Stomach smooth muscle (tissue), 2 donors: Measurements from ENCODE around the gene KLHL29.
A peak's percentile ranks its signal among the peaks of the same experiment; 100 is the strongest.

Experiments used
- H3K27ac ChIP-seq: one replicate; pipeline ENCODE4 v1.7.0; 2013; ENCODE audit warnings: mild to moderate bottlenecking, low read length, inconsistent platforms
- H3K27me3 ChIP-seq, 2 donors: one replicate each; pipeline ENCODE4 v1.7.0; 2013; ENCODE audit warnings: low read length in 2 of 2; ENCODE audit not compliant: insufficient read depth in 2 of 2, control insufficient read depth in 1 of 2
- H3K36me3 ChIP-seq, 2 donors: one replicate each; pipeline ENCODE4 v1.7.0; 2013; ENCODE audit warnings: low read length in 2 of 2; ENCODE audit not compliant: control insufficient read depth in 2 of 2, insufficient read depth in 2 of 2
- H3K4me1 ChIP-seq: one replicate; pipeline ENCODE4 v1.7.0; 2013; ENCODE audit warnings: low read length; ENCODE audit not compliant: control insufficient read depth, insufficient read depth
- H3K4me3 ChIP-seq, 2 donors: one replicate each; pipeline ENCODE4 v1.7.0; 2013; ENCODE audit warnings: low read length in 2 of 2
- H3K9ac ChIP-seq, 2 donors: one replicate each; pipeline ENCODE4 v1.7.0; 2013; ENCODE audit warnings: low read length in 2 of 2, mild to moderate bottlenecking in 1 of 2
- H3K9me3 ChIP-seq, 2 donors: one replicate each; pipeline ENCODE4 v1.7.0; 2013; ENCODE audit warnings: low read length in 2 of 2; ENCODE audit not compliant: control insufficient read depth in 2 of 2
- donor health status: healthy.
- donor health status: Pancreatic carcinoma.

The KLHL29 gene

GRCh38 chr2:23586741-23587306 is 201.8 kb downstream of the KLHL29 start:
- H3K27me3 ChIP-seq = no peaks in the 10 kb centered on the region
- H3K4me3 ChIP-seq = no peak overlapping the region
- no peak overlapping the region for H3K9ac ChIP-seq
- peaks cover 48% of the 10 kb centered on the region for H3K4me1 ChIP-seq
- no peak overlapping the region for H3K27ac ChIP-seq
- H3K36me3 ChIP-seq = no peaks in the 10 kb centered on the region
- H3K9me3 ChIP-seq = no peaks in the 10 kb centered on the region

- Histone ChIP-seq H3K36me3 (no peaks in the 10 kb centered on the region), H3K4me3 (no peak overlapping the region), H3K27me3 (no peaks in the 10 kb centered on the region), H3K9ac (no peak overlapping the region), H3K27ac (peak overlapping the region; percentile 88), H3K4me1 (peaks cover 49% of the 10 kb centered on the region), H3K9me3 (no peaks in the 10 kb centered on the region)
These were observed 202.4 kb downstream of the KLHL29 start for GRCh38 chr2:23587341-23587880.

GRCh38 chr2:23588106-23588505 is 203.1 kb downstream of the KLHL29 start:
- H3K9me3 ChIP-seq = no peaks in the 10 kb centered on the region
- peak overlapping the region; percentile 88 for H3K27ac ChIP-seq
- peaks cover 51% of the 10 kb centered on the region for H3K4me1 ChIP-seq
- H3K9ac ChIP-seq = no peak overlapping the region
- no peaks in the 10 kb centered on the region for H3K27me3 ChIP-seq
- no peak overlapping the region for H3K4me3 ChIP-seq
- H3K36me3 ChIP-seq = no peaks in the 10 kb centered on the region

GRCh38 chr2:23588508-23589201 is 203.7 kb downstream of the KLHL29 start:
- Histone ChIP-seq H3K9ac (no peak overlapping the region), H3K27ac (peak overlapping the region; percentile 88), H3K36me3 (no peaks in the 10 kb centered on the region), H3K4me3 (no peak overlapping the region), H3K27me3 (no peaks in the 10 kb centered on the region), H3K4me1 (peaks cover 57% of the 10 kb centered on the region), H3K9me3 (no peaks in the 10 kb centered on the region)

GRCh38 chr2:23589220-23589647 is 204.3 kb downstream of the KLHL29 start:
- H3K4me3 ChIP-seq = no peak overlapping the region
- H3K27me3 ChIP-seq = no peaks in the 10 kb centered on the region
- H3K36me3 ChIP-seq = no peaks in the 10 kb centered on the region
- H3K27ac ChIP-seq = peak overlapping the region; percentile 88
- peaks cover 60% of the 10 kb centered on the region for H3K4me1 ChIP-seq
- no peaks in the 10 kb centered on the region for H3K9me3 ChIP-seq
- peak overlapping the region in 1 of 2 donors; percentile 7 for H3K9ac ChIP-seq

- Histone ChIP-seq H3K9ac (peak overlapping the region; percentile 21 to 40), H3K9me3 (no peaks in the 10 kb centered on the region), H3K4me3 (no peak overlapping the region), H3K27ac (peak overlapping the region; percentile 88), H3K4me1 (peaks cover 64% of the 10 kb centered on the region), H3K27me3 (no peaks in the 10 kb centered on the region), H3K36me3 (no peaks in the 10 kb centered on the region)
These were observed 204.8 kb downstream of the KLHL29 start for GRCh38 chr2:23589739-23590138.

- Histone ChIP-seq H3K4me1 (peaks cover 68% of the 10 kb centered on the region), H3K9ac (peak overlapping the region; percentile 21 to 40), H3K27me3 (no peaks in the 10 kb centered on the region), H3K27ac (peak overlapping the region; percentile 88), H3K36me3 (no peaks in the 10 kb centered on the region), H3K9me3 (no peaks in the 10 kb centered on the region), H3K4me3 (no peak overlapping the region)
These were observed 205.4 kb downstream of the KLHL29 start for GRCh38 chr2:23590241-23590869.

GRCh38 chr2:23591111-23591510 is 206.1 kb downstream of the KLHL29 start:
- no peak overlapping the region for H3K9ac ChIP-seq
- peak overlapping the region; percentile 88 for H3K27ac ChIP-seq
- H3K27me3 ChIP-seq = no peaks in the 10 kb centered on the region
- H3K9me3 ChIP-seq = no peaks in the 10 kb centered on the region
- peaks cover 70% of the 10 kb centered on the region for H3K4me1 ChIP-seq
- H3K36me3 ChIP-seq = no peaks in the 10 kb centered on the region
- H3K4me3 ChIP-seq = no peak overlapping the region

- Histone ChIP-seq H3K36me3 (no peaks in the 10 kb centered on the region), H3K9ac (no peak overlapping the region), H3K27me3 (no peaks in the 10 kb centered on the region), H3K27ac (peak overlapping the region; percentile 88), H3K9me3 (no peaks in the 10 kb centered on the region), H3K4me1 (peaks cover 75% of the 10 kb centered on the region), H3K4me3 (no peak overlapping the region)
These were observed 207.2 kb downstream of the KLHL29 start for GRCh38 chr2:23592061-23592685.

- Histone ChIP-seq H3K4me1 (peaks cover 78% of the 10 kb centered on the region), H3K27ac (peak overlapping the region; percentile 88)
These were observed 208.1 kb downstream of the KLHL29 start for GRCh38 chr2:23592898-23593751.

More at GRCh38 chr2:23592898-23593751, 208.1 kb downstream of the KLHL29 start:
- no peaks in the 10 kb centered on the region for H3K9me3 ChIP-seq
- H3K9ac ChIP-seq = peak overlapping the region; percentile 16 to 21
- no peak overlapping the region for H3K4me3 ChIP-seq
- no peaks in the 10 kb centered on the region for H3K36me3 ChIP-seq
- no peaks in the 10 kb centered on the region for H3K27me3 ChIP-seq
